Activated CD8-positive, alpha-beta T cell treated with anti-CD3 and anti-CD28 coated beads for 36 hours (primary cell): ENCODE data around the gene TBC1D19. TPM values are rescaled to one million over a fixed set of nuclear protein-coding genes. Genes with fewer than 3 reads are reported as not detected.

Source experiments
- ATAC-seq: fragments of 200-7000 bp; cut with Tn5 transposase; one replicate; pipeline ENCODE4 v1.10.0; 2021; ENCODE audit warnings: mild to moderate bottlenecking, moderate library complexity
- CTCF ChIA-PET: fragments of 350-600 bp; sonication (Branson Sonifier 250); formaldehyde crosslinking; loops from one replicate; lab custom pipeline; 2021; ENCODE audit warnings: antibody characterized with exemption; lab: Charles Lee
- POLR2A ChIA-PET: fragments of 350-600 bp; sonication (Branson Sonifier 250); formaldehyde crosslinking; loops from one replicate; lab custom pipeline; 2021; ENCODE audit warnings: antibody characterized with exemption; lab: Charles Lee
- DNase-seq: peaks from one replicate; pipeline ENCODE4 v3.0.0-alpha.2; 2020
- H3K27ac Mint-ChIP-seq: one replicate; pipeline ENCODE4 v1.8.0; 2021; ENCODE audit warnings: mild to moderate bottlenecking, mixed read lengths
- H3K27me3 Mint-ChIP-seq: one replicate; pipeline ENCODE4 v1.8.0; 2021; ENCODE audit warnings: mixed read lengths
- H3K36me3 Mint-ChIP-seq: one replicate; pipeline ENCODE4 v1.8.0; 2021; ENCODE audit warnings: low read depth, mixed read lengths
- H3K4me1 Mint-ChIP-seq: one replicate; pipeline ENCODE4 v1.8.0; 2021; ENCODE audit warnings: low read depth, mixed read lengths
- H3K4me3 Mint-ChIP-seq: one replicate; pipeline ENCODE4 v1.8.0; 2021; ENCODE audit warnings: mild to moderate bottlenecking, moderate library complexity, mixed read lengths
- H3K9me3 Mint-ChIP-seq: one replicate; pipeline ENCODE4 v1.8.0; 2021; ENCODE audit warnings: mixed read lengths
- CTCF ChIP-seq: fragments of 200-600 bp; IDR thresholded peaks from one replicate; pipeline ENCODE4 v1.8.0; 2022; ENCODE audit warnings: antibody characterized with exemption, mild to moderate bottlenecking
- intact Hi-C: fragments of 100-400 bp; cut with micrococcal nuclease; formaldehyde crosslinking; loops from one replicate; pipeline ENCODE4 v1.10.0; 2022
- total RNA-seq, 2 experiments: library from RNA; stranded (reverse); gene quantifications; one replicate each; pipeline ENCODE4 v1.2.3, GENCODE V29; 2021

The TBC1D19 gene
- total RNA-seq, 2 experiments from 2014 or later = 4.0 to 4.5 TPM

GRCh38 chr4:26785810-26786209 lies 201.9 kb downstream of the TBC1D19 start:
- Mint-ChIP-seq H3K27ac (no peak overlapping the region), H3K27me3 (no peaks in the 10 kb centered on the region), H3K4me3 (no peak overlapping the region), H3K4me1 (peaks cover 16% of the 10 kb centered on the region), H3K36me3 (peaks cover 6% of the 10 kb centered on the region), H3K9me3 (no peaks in the 10 kb centered on the region)
- POLR2A ChIA-PET = interaction anchor here (0.5 kb wide), 1 partner anchor 743 kb away, joined by 4 read pairs; no protein-coding TSS in a partner anchor
- TF ChIP-seq CTCF = no peak
- DNase-seq (no peak), ATAC-seq (no peak)
- CTCF ChIA-PET = no interaction called here
- intact Hi-C loops = loop anchor here (5.0 kb wide), 1 partner anchor 226 kb away; no protein-coding TSS in a partner anchor

DNA sequence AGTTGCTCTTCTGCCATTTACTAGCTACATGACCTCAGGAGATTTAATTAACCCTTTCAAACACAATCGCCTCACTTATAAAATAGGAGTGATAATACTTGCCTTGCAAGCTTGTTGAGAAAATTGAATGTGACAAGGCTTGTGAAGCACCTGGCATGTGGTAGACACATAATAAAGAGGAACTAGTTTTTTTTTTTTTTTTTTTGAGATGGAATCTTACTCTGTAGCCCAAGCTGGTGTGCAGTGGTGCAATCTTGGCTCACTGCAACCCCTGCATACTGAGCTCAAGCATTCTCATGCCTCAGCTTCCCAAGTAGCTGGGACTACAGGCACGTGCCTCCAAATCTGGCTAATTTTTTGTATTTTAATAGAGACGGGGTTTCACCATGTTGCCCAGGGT lies 203.0 kb downstream of the TBC1D19 start:
- Mint-ChIP-seq H3K36me3 (peaks cover 6% of the 10 kb centered on the region), H3K4me1 (peaks cover 16% of the 10 kb centered on the region), H3K27ac (no peak overlapping the region), H3K4me3 (no peak overlapping the region), H3K9me3 (no peaks in the 10 kb centered on the region), H3K27me3 (no peaks in the 10 kb centered on the region)
- POLR2A ChIA-PET = no interaction called here
- ATAC-seq (no peak), DNase-seq (no peak)
- intact Hi-C loops = loop anchor here (5.0 kb wide), 1 partner anchor 225 kb away; no protein-coding TSS in a partner anchor
- CTCF ChIA-PET = interaction anchor here (2.4 kb wide), 1 partner anchor 223 kb away, joined by 12 read pairs; no protein-coding TSS in a partner anchor
- TF ChIP-seq CTCF = no peak

GRCh38 chr4:26787461-26788340 lies 203.8 kb downstream of the TBC1D19 start:
- TF ChIP-seq CTCF = no peak
- no peak overlapping the region for H3K27ac Mint-ChIP-seq
- ChIA-PET POLR2A (no interaction called here), CTCF (interaction anchor here (1.2 to 2.4 kb wide), 2 partner anchors 219 to 222 kb away, joined by 3 to 12 read pairs; no protein-coding TSS in a partner anchor)
- H3K36me3 Mint-ChIP-seq = peaks cover 4% of the 10 kb centered on the region
- H3K4me1 Mint-ChIP-seq = peaks cover 16% of the 10 kb centered on the region
- no peaks in the 10 kb centered on the region for H3K27me3 Mint-ChIP-seq
- DNase-seq = peak; percentile 83
- ATAC-seq = peak; percentile 95
- H3K9me3 Mint-ChIP-seq = no peaks in the 10 kb centered on the region
- intact Hi-C loops = loop anchor here (5.0 kb wide), 1 partner anchor 225 kb away; no protein-coding TSS in a partner anchor
- H3K4me3 Mint-ChIP-seq = no peak overlapping the region

DNA sequence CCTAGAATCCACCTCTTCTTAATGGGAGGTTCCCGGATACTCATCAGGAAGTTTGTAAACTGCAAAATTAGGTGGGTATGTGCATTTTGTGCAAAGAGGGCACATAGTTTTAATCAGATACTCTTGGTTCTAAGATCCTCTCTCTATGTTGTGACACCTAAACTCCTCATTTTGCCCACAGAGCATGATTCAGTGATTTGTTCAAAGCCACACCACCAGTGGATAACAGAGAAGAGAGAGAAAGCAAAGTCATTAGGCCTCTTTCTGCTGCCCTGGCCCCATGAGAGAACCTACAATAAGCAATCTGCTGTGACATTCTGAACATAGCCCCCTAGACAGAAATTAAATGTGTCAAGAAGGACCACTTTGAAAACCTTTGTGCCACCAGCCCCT lies 204.5 kb downstream of the TBC1D19 start:
- Mint-ChIP-seq H3K9me3 (no peaks in the 10 kb centered on the region), H3K27ac (no peak overlapping the region), H3K4me1 (peaks cover 16% of the 10 kb centered on the region), H3K27me3 (no peaks in the 10 kb centered on the region), H3K4me3 (no peak overlapping the region), H3K36me3 (no peaks in the 10 kb centered on the region)
- intact Hi-C loops = loop anchor here (5.0 kb wide), 1 partner anchor 224 kb away; no protein-coding TSS in a partner anchor
- ChIA-PET CTCF (interaction anchor here (1.2 to 2.4 kb wide), 2 partner anchors 218 to 222 kb away, joined by 3 to 12 read pairs; no protein-coding TSS in a partner anchor), POLR2A (no interaction called here)
- no peak for TF ChIP-seq CTCF
- ATAC-seq (peak; percentile 50), DNase-seq (no peak)

DNA sequence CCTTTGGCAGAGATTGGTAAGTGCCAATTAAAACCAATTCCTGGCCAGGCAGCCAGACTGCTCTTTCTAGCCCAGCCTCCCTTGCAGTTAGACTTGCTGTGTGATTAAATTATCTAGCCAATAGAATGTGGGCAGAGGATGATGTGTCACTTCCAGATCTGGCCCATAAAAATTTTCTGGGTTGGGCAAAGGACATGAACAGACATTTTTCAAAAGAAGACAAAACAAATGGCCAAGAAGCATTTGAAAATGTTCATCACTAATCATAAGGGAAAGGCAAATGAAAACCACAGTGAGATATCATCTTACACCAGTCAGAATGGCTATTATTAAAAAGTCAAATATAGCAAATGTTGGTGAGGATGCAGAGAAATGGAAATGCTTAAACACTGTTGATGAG lies 205.3 kb downstream of the TBC1D19 start:
- no peak for TF ChIP-seq CTCF
- intact Hi-C loops = loop anchor here (5.0 kb wide), 1 partner anchor 223 kb away; no protein-coding TSS in a partner anchor
- H3K27ac Mint-ChIP-seq = no peak overlapping the region
- H3K9me3 Mint-ChIP-seq = no peaks in the 10 kb centered on the region
- DNase-seq (no peak), ATAC-seq (no peak)
- no peaks in the 10 kb centered on the region for H3K36me3 Mint-ChIP-seq
- ChIA-PET CTCF (no interaction called here), POLR2A (no interaction called here)
- H3K4me1 Mint-ChIP-seq = peaks cover 16% of the 10 kb centered on the region
- no peak overlapping the region for H3K4me3 Mint-ChIP-seq
- H3K27me3 Mint-ChIP-seq = no peaks in the 10 kb centered on the region
